ENCODE data around the gene CNOT3.

DNA sequence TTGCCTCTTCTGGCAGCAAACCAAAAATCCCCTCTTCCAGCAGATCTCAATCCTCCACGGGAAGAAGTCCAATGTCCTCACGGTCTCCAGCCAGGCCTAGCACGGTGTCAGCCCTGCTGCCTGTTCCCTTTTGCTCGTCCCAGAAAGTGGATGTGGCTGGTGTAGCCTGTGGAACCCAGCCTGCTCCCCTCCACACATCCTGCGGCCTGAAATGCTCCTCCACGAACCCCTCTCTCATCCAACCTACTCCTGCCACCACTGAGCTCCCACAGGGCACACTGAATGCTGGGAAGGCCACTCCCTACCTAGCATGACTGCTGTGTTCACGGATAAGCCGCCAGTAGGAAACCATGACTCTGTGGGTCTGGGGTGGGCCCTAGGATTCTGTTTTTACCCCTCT, 48.8 kb downstream of the CNOT3 start:
- TF ChIP-seq, protein P1, sequence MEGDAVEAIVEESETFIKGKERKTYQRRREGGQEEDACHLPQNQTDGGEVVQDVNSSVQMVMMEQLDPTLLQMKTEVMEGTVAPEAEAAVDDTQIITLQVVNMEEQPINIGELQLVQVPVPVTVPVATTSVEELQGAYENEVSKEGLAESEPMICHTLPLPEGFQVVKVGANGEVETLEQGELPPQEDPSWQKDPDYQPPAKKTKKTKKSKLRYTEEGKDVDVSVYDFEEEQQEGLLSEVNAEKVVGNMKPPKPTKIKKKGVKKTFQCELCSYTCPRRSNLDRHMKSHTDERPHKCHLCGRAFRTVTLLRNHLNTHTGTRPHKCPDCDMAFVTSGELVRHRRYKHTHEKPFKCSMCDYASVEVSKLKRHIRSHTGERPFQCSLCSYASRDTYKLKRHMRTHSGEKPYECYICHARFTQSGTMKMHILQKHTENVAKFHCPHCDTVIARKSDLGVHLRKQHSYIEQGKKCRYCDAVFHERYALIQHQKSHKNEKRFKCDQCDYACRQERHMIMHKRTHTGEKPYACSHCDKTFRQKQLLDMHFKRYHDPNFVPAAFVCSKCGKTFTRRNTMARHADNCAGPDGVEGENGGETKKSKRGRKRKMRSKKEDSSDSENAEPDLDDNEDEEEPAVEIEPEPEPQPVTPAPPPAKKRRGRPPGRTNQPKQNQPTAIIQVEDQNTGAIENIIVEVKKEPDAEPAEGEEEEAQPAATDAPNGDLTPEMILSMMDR (IDR thresholded peaks at IDR 0.05) = no peak
- TF ChIP-seq ZFX (IDR thresholded peaks at IDR 0.05; ENCODE audit: borderline replicate concordance) = no peak
